ENCODE results near the gene PLA2G4F.

Gene PLA2G4F

GRCh38 chr15:42153874-42154211 is 2.6 kb downstream of the PLA2G4F start:
- no peak overlapping the region for H3K4ac ChIP-seq (ENCODE audit: low read length)
- H2BK5ac ChIP-seq (ENCODE audit: low read length), result no peak overlapping the region
- no peak for DNase-seq (ENCODE audit: low spot score)
- peaks cover 0 to 7% of the 10 kb centered on the region in 2 donors for H3K36me3 ChIP-seq (replicated peaks in 1 of 2; ENCODE audit: control insufficient read depth in 2 of 2, insufficient read depth in 2 of 2, low read length in 2 of 2)
- H4K8ac ChIP-seq (ENCODE audit: low read depth, low read length), result no peak overlapping the region
- no peaks in the 10 kb centered on the region for H3K4me1 ChIP-seq (ENCODE audit: control insufficient read depth in 2 of 2, insufficient read depth in 1 of 2, low read depth in 1 of 2, low read length in 2 of 2)
- no peak overlapping the region for H2BK12ac ChIP-seq (ENCODE audit: low read length)
- no peak overlapping the region for H3K18ac ChIP-seq (ENCODE audit: low read length)
- H3K27me3 ChIP-seq (ENCODE audit: control insufficient read depth in 3 of 3, insufficient read depth in 3 of 3, low read depth in 1 of 3, low read length in 3 of 3), result peaks cover 0 to 4% (median 0%) of the 10 kb centered on the region in 3 experiments
- H3K14ac ChIP-seq (ENCODE audit: low read length), result no peak overlapping the region
- WGBS, 2 donors (ENCODE audit: extremely low coverage in 2 of 2, insufficient read length in 2 of 2, insufficient replicate concordance in 1 of 2), result no CpG with 5 or more reads among the region's 4 CpGs
- peak overlapping the region in 1 of 2 donors; percentile 33 for H3K4me3 ChIP-seq (ENCODE audit: low read length in 2 of 2)
- no peak overlapping the region for H3K27ac ChIP-seq (replicated peaks; ENCODE audit: low read length)
- no peak overlapping the region for H2AK5ac ChIP-seq (ENCODE audit: low read depth, low read length)
- H2BK120ac ChIP-seq (ENCODE audit: low read depth, low read length), result no peak overlapping the region
- no peak overlapping the region for H3K4me2 ChIP-seq (ENCODE audit: insufficient read depth, low read length, poor library complexity, severe bottlenecking)
- no peaks in the 10 kb centered on the region for H3K9me3 ChIP-seq (replicated peaks in 1 of 2; ENCODE audit: control insufficient read depth in 2 of 2, insufficient read depth in 1 of 2, low read depth in 1 of 2, low read length in 2 of 2)
- no peak overlapping the region for H2BK15ac ChIP-seq (ENCODE audit: low read length)
- H3K79me1 ChIP-seq (ENCODE audit: low read depth, low read length), result no peaks in the 10 kb centered on the region
- H3K9ac ChIP-seq (ENCODE audit: low read depth, low read length, poor library complexity), result no peak overlapping the region
- H4K91ac ChIP-seq (ENCODE audit: low read depth, low read length, poor library complexity), result no peak overlapping the region
- H3K23ac ChIP-seq (ENCODE audit: low read depth, low read length, poor library complexity), result no peak overlapping the region
- no peak overlapping the region for H2AFZ ChIP-seq (ENCODE audit: low read length)

GRCh38 chr15:42152921-42153698 is 3.3 kb downstream of the PLA2G4F start:
- no peak overlapping the region for H2BK5ac ChIP-seq (ENCODE audit: low read length)
- H2AK5ac ChIP-seq (ENCODE audit: low read depth, low read length), result no peak overlapping the region
- H3K9ac ChIP-seq (ENCODE audit: low read depth, low read length, poor library complexity), result no peak overlapping the region
- no peak overlapping the region for H3K4me2 ChIP-seq (ENCODE audit: insufficient read depth, low read length, poor library complexity, severe bottlenecking)
- H2BK15ac ChIP-seq (ENCODE audit: low read length), result no peak overlapping the region
- no peak overlapping the region for H3K4ac ChIP-seq (ENCODE audit: low read length)
- H3K9me3 ChIP-seq (replicated peaks in 1 of 2; ENCODE audit: control insufficient read depth in 2 of 2, insufficient read depth in 1 of 2, low read depth in 1 of 2, low read length in 2 of 2), result no peaks in the 10 kb centered on the region
- no peak for DNase-seq (ENCODE audit: low spot score)
- H3K36me3 ChIP-seq (replicated peaks in 1 of 2; ENCODE audit: control insufficient read depth in 2 of 2, insufficient read depth in 2 of 2, low read length in 2 of 2), result no peaks in the 10 kb centered on the region
- peaks cover 0 to 8% (median 0%) of the 10 kb centered on the region in 3 experiments for H3K27me3 ChIP-seq (ENCODE audit: control insufficient read depth in 3 of 3, insufficient read depth in 3 of 3, low read depth in 1 of 3, low read length in 3 of 3)
- H2BK120ac ChIP-seq (ENCODE audit: low read depth, low read length), result no peak overlapping the region
- H2AFZ ChIP-seq (ENCODE audit: low read length), result peak overlapping the region; percentile 67
- H3K14ac ChIP-seq (ENCODE audit: low read length), result peak overlapping the region; percentile 43
- H3K23ac ChIP-seq (ENCODE audit: low read depth, low read length, poor library complexity), result no peak overlapping the region
- no peaks in the 10 kb centered on the region for H3K4me1 ChIP-seq (ENCODE audit: control insufficient read depth in 2 of 2, insufficient read depth in 1 of 2, low read depth in 1 of 2, low read length in 2 of 2)
- peak overlapping the region; percentile 61 for H3K18ac ChIP-seq (ENCODE audit: low read length)
- H3K4me3 ChIP-seq (ENCODE audit: low read length in 2 of 2), result no peak overlapping the region
- no peak overlapping the region for H4K91ac ChIP-seq (ENCODE audit: low read depth, low read length, poor library complexity)
- WGBS, 2 donors (ENCODE audit: extremely low coverage in 2 of 2, insufficient read length in 2 of 2, insufficient replicate concordance in 1 of 2), result no CpG with 5 or more reads among the region's 11 CpGs
- H4K8ac ChIP-seq (ENCODE audit: low read depth, low read length), result no peak overlapping the region
- no peak overlapping the region for H2BK12ac ChIP-seq (ENCODE audit: low read length)
- no peak overlapping the region for H3K27ac ChIP-seq (replicated peaks; ENCODE audit: low read length)
- H3K79me1 ChIP-seq (ENCODE audit: low read depth, low read length), result no peaks in the 10 kb centered on the region

DNA sequence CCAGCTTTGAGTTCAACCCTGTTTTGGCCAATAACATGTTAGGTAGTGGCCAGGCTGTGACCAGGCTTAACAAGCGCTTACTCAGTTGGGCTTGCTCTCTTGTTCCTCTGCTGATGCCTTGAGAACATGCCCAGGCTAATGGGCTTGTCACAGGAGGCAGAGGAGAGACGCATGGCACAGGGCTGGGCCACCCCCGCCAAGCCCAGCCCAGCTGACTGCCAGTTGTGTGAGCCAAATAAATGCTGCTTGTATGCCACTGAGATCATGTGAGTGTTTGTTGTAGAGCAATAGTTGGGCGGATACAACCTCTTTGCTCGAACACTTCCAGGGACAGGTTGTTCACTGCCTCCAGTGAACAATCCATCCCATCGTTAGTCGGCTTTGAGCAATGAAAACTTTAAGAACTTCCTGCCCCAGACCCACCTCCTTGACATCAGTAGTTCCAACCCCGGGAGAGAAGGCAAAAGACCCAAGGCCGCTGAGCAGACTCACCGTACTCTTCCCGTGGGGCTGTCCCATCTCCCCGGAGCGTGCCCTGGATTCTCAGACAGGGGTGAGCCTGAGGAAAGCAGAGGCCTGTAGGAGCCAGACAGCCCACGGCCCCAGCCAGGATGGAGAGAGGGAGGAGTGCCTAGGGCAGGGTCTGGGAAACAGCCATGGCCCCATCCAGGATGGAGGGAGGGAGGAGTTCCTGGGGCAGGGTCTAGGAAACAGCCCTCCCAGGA is 4.1 kb downstream of the PLA2G4F start:
- Histone ChIP-seq H3K18ac (ENCODE audit: low read length) (peak overlapping the region; percentile 61), H3K36me3 (replicated peaks in 1 of 2; ENCODE audit: control insufficient read depth in 2 of 2, insufficient read depth in 2 of 2, low read length in 2 of 2) (no peaks in the 10 kb centered on the region), H4K8ac (ENCODE audit: low read depth, low read length) (no peak overlapping the region), H3K23ac (ENCODE audit: low read depth, low read length, poor library complexity) (no peak overlapping the region), H3K9ac (ENCODE audit: low read depth, low read length, poor library complexity) (no peak overlapping the region), H4K91ac (ENCODE audit: low read depth, low read length, poor library complexity) (no peak overlapping the region), H3K4me1 (ENCODE audit: control insufficient read depth in 2 of 2, insufficient read depth in 1 of 2, low read depth in 1 of 2, low read length in 2 of 2) (no peaks in the 10 kb centered on the region), H2AFZ (ENCODE audit: low read length) (peak overlapping the region; percentile 81), H2AK5ac (ENCODE audit: low read depth, low read length) (no peak overlapping the region), H3K79me1 (ENCODE audit: low read depth, low read length) (no peaks in the 10 kb centered on the region), H2BK15ac (ENCODE audit: low read length) (no peak overlapping the region), H2BK120ac (ENCODE audit: low read depth, low read length) (no peak overlapping the region), H2BK12ac (ENCODE audit: low read length) (no peak overlapping the region), H3K4ac (ENCODE audit: low read length) (no peak overlapping the region), H3K27ac (replicated peaks; ENCODE audit: low read length) (no peak overlapping the region), H3K4me3 (ENCODE audit: low read length in 2 of 2) (no peak overlapping the region), H3K4me2 (ENCODE audit: insufficient read depth, low read length, poor library complexity, severe bottlenecking) (no peak overlapping the region), H3K27me3 (ENCODE audit: control insufficient read depth in 3 of 3, insufficient read depth in 3 of 3, low read depth in 1 of 3, low read length in 3 of 3) (peaks cover 0 to 8% (median 0%) of the 10 kb centered on the region in 3 experiments), H3K14ac (ENCODE audit: low read length) (peak overlapping the region; percentile 66), H2BK5ac (ENCODE audit: low read length) (no peak overlapping the region), H3K9me3 (replicated peaks in 1 of 2; ENCODE audit: control insufficient read depth in 2 of 2, insufficient read depth in 1 of 2, low read depth in 1 of 2, low read length in 2 of 2) (no peaks in the 10 kb centered on the region)
- no CpG with 5 or more reads among the region's 14 CpGs for WGBS, 2 donors (ENCODE audit: extremely low coverage in 2 of 2, insufficient read length in 2 of 2, insufficient replicate concordance in 1 of 2)
- DNase-seq (ENCODE audit: low spot score), result no peak

- Histone ChIP-seq H3K4me3 (ENCODE audit: low read length in 2 of 2) (no peak overlapping the region), H2BK12ac (ENCODE audit: low read length) (no peak overlapping the region), H2BK120ac (ENCODE audit: low read depth, low read length) (no peak overlapping the region), H2AFZ (ENCODE audit: low read length) (peak overlapping the region; percentile 81), H3K4me1 (ENCODE audit: control insufficient read depth in 2 of 2, insufficient read depth in 1 of 2, low read depth in 1 of 2, low read length in 2 of 2) (no peaks in the 10 kb centered on the region), H3K79me1 (ENCODE audit: low read depth, low read length) (no peaks in the 10 kb centered on the region), H3K18ac (ENCODE audit: low read length) (no peak overlapping the region), H2BK5ac (ENCODE audit: low read length) (no peak overlapping the region), H3K14ac (ENCODE audit: low read length) (no peak overlapping the region), H2BK15ac (ENCODE audit: low read length) (no peak overlapping the region), H3K4ac (ENCODE audit: low read length) (no peak overlapping the region), H3K23ac (ENCODE audit: low read depth, low read length, poor library complexity) (no peak overlapping the region), H4K8ac (ENCODE audit: low read depth, low read length) (no peak overlapping the region), H3K27me3 (ENCODE audit: control insufficient read depth in 3 of 3, insufficient read depth in 3 of 3, low read depth in 1 of 3, low read length in 3 of 3) (peaks cover 0 to 8% (median 0%) of the 10 kb centered on the region in 3 experiments), H3K9me3 (replicated peaks in 1 of 2; ENCODE audit: control insufficient read depth in 2 of 2, insufficient read depth in 1 of 2, low read depth in 1 of 2, low read length in 2 of 2) (no peaks in the 10 kb centered on the region), H3K27ac (replicated peaks; ENCODE audit: low read length) (no peak overlapping the region), H3K9ac (ENCODE audit: low read depth, low read length, poor library complexity) (no peak overlapping the region), H4K91ac (ENCODE audit: low read depth, low read length, poor library complexity) (no peak overlapping the region), H3K4me2 (ENCODE audit: insufficient read depth, low read length, poor library complexity, severe bottlenecking) (no peak overlapping the region), H3K36me3 (replicated peaks in 1 of 2; ENCODE audit: control insufficient read depth in 2 of 2, insufficient read depth in 2 of 2, low read length in 2 of 2) (no peaks in the 10 kb centered on the region), H2AK5ac (ENCODE audit: low read depth, low read length) (no peak overlapping the region)
- no peak for DNase-seq (ENCODE audit: low spot score)
- WGBS, 2 donors (ENCODE audit: extremely low coverage in 2 of 2, insufficient read length in 2 of 2, insufficient replicate concordance in 1 of 2), result no CpG with 5 or more reads among the region's 4 CpGs
These were observed 4.7 kb downstream of the PLA2G4F start for GRCh38 chr15:42151736-42152135.

All from neuronal stem cell (in vitro differentiated cells).